ENCODE data around the gene TNFSF10. TPM values are rescaled to one million over a fixed set of nuclear protein-coding genes. Genes with fewer than 3 reads are reported as not detected.

TNFSF10 gene
- total and polyA plus RNA-seq, 2 of the 4 experiments (the other 2 are of a cell fraction) = 0.63 to 1.3 TPM

DNA sequence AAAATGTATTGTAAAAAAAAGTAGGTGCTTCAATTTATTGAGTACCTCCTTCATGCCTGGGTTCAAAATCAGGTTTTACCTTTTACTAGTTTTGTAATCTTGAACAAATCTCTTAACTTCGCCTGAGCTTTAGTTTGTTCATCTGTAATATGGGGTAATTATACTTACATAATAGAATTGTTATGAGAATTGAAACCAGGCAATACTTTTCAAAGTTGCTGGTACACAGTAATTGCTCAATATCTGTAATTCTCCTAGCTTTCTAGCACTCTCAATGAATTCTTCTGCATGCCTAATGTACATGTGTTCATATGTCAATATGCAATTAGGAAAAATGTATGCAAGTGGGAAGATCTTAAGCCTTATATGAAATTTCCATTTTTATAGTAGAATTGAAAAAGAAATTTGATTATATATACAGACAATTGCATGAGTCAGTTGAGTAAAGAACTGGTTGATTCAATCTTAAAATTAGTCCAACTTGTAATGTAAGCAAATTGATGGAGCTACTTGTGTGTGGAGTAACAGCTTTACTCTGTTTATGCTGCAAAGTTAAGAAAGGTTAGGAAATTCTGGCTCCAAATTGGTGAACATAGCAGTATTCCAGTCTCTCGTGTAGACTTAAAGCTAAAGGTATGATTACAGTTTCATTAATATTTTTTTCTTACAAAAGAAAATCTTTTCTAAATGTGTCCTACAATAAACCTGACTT, 4.1 kb downstream of the TNFSF10 start:
- WGBS, 2 experiments (ENCODE audit: extremely low coverage in 2 of 2, insufficient read length in 1 of 2) = no CpG with 5 or more reads among the region's 2 CpGs
- no peak for TF ChIP-seq MAFK (IDR thresholded peaks at IDR 0.05; ENCODE audit: low read depth, low read length)
- TF ChIP-seq NFE2L2 (IDR thresholded peaks at IDR 0.05; ENCODE audit: low read depth, low read length) = no peak
- no peak for TF ChIP-seq RCOR1 (IDR thresholded peaks at IDR 0.05; ENCODE audit: insufficient replicate concordance, low read length)
- TF ChIP-seq CEBPB (IDR thresholded peaks at IDR 0.05; ENCODE audit: low read depth, low read length) = no peak
- no peak for TF ChIP-seq MXI1 (IDR thresholded peaks at IDR 0.05; ENCODE audit: borderline replicate concordance, low read depth, low read length)
- no peak for TF ChIP-seq FOS (IDR thresholded peaks at IDR 0.05; ENCODE audit: low read depth, low read length)
- TF ChIP-seq, protein P1, sequence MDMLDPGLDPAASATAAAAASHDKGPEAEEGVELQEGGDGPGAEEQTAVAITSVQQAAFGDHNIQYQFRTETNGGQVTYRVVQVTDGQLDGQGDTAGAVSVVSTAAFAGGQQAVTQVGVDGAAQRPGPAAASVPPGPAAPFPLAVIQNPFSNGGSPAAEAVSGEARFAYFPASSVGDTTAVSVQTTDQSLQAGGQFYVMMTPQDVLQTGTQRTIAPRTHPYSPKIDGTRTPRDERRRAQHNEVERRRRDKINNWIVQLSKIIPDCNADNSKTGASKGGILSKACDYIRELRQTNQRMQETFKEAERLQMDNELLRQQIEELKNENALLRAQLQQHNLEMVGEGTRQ (IDR thresholded peaks at IDR 0.05; ENCODE audit: low read depth, low read length) = no peak
- TF ChIP-seq RFX5 (IDR thresholded peaks at IDR 0.05; ENCODE audit: low read depth, low read length) = no peak
- no peak for TF ChIP-seq SMC3 (IDR thresholded peaks at IDR 0.05; ENCODE audit: low read depth, low read length)
- TF ChIP-seq BHLHE40 (IDR thresholded peaks at IDR 0.05; ENCODE audit: low read depth, low read length) = no peak
- TF ChIP-seq CHD1 (IDR thresholded peaks at IDR 0.05; ENCODE audit: low read depth, low read length) = no peak
- no peak for TF ChIP-seq POLR2A (IDR thresholded peaks at IDR 0.05; ENCODE audit: low read depth, low read length)
- TF ChIP-seq, protein P2, sequence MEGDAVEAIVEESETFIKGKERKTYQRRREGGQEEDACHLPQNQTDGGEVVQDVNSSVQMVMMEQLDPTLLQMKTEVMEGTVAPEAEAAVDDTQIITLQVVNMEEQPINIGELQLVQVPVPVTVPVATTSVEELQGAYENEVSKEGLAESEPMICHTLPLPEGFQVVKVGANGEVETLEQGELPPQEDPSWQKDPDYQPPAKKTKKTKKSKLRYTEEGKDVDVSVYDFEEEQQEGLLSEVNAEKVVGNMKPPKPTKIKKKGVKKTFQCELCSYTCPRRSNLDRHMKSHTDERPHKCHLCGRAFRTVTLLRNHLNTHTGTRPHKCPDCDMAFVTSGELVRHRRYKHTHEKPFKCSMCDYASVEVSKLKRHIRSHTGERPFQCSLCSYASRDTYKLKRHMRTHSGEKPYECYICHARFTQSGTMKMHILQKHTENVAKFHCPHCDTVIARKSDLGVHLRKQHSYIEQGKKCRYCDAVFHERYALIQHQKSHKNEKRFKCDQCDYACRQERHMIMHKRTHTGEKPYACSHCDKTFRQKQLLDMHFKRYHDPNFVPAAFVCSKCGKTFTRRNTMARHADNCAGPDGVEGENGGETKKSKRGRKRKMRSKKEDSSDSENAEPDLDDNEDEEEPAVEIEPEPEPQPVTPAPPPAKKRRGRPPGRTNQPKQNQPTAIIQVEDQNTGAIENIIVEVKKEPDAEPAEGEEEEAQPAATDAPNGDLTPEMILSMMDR (conservative IDR thresholded peaks at IDR 0.05; ENCODE audit: low read depth, low read length) = no peak
- peaks cover 9% of the 10 kb centered on the region for H3K9me1 ChIP-seq (ENCODE audit: insufficient read depth, low read length)
- ChIA-PET CTCF (interaction anchor here (0.7 to 0.9 kb wide), 2 partner anchors 10 to 12 kb away, joined by 3 read pairs; no protein-coding TSS in a partner anchor), POLR2A (ENCODE audit: unreplicated experiment) (no interaction called here)
- H3K4me2 ChIP-seq (ENCODE audit: low read depth, low read length) = no peak overlapping the region
- H4K5ac ChIP-seq (ENCODE audit: low read depth, low read length) = no peak overlapping the region
- no peak overlapping the region for H4K91ac ChIP-seq (ENCODE audit: insufficient read depth, low read depth, low read length)
- no peak overlapping the region for H2BK20ac ChIP-seq (ENCODE audit: low read depth, low read length)
- peaks cover 14% of the 10 kb centered on the region for H3K4me1 ChIP-seq (ENCODE audit: control insufficient read depth, insufficient read depth, low read length)
- intact Hi-C loops (cut with micrococcal nuclease) (no loop called here), in situ Hi-C loops (cut with MboI; ENCODE audit: low sequenced_read_pairs) (no loop called here), dilution Hi-C loops (cut with HindIII; ENCODE audit: low sequenced_read_pairs, unreplicated experiment) (no loop called here)
- no peaks in the 10 kb centered on the region for H3K9me3 ChIP-seq (ENCODE audit: control insufficient read depth, insufficient read depth, low read length)
- H3K56ac ChIP-seq (ENCODE audit: extremely low read depth, insufficient read depth, low read length) = no peak overlapping the region
- no peak overlapping the region for H2BK15ac ChIP-seq (ENCODE audit: low read depth, low read length)
- H3K27ac ChIP-seq (ENCODE audit: insufficient read depth, low read length) = no peak overlapping the region
- no peak overlapping the region for H4K8ac ChIP-seq (ENCODE audit: low read depth in 2 of 2, low read length in 2 of 2)
- no peak overlapping the region for H3K14ac ChIP-seq (replicated peaks; ENCODE audit: low read depth, low read length)
- no peak overlapping the region for H2AK5ac ChIP-seq (ENCODE audit: low read depth, low read length)
- DNase-seq (peak; percentile 62), ATAC-seq (ENCODE audit: low read depth) (no peak)
- BruUV-seq (replicated peaks) = no TSS peak
- no peaks in the 10 kb centered on the region for H4K20me1 ChIP-seq (ENCODE audit: insufficient read depth, low read length)
- H3K36me3 ChIP-seq (ENCODE audit: control insufficient read depth, insufficient read depth, low read length) = no peaks in the 10 kb centered on the region
- no peaks in the 10 kb centered on the region for H3K27me3 ChIP-seq (ENCODE audit: control insufficient read depth, insufficient read depth, low read length)
- no peak overlapping the region for H3K23ac ChIP-seq (ENCODE audit: low read depth, low read length)
- H3K4me3 ChIP-seq (ENCODE audit: insufficient read depth, low read depth, low read length) = no peak overlapping the region
- H3K9ac ChIP-seq (ENCODE audit: low read depth, low read length) = no peak overlapping the region
- no peak overlapping the region for H2BK120ac ChIP-seq (ENCODE audit: low read depth, low read length)
- H3K18ac ChIP-seq (ENCODE audit: low read depth, low read length) = no peak overlapping the region
- H3K4ac ChIP-seq (ENCODE audit: low read depth, low read length) = no peak overlapping the region
- H2AK9ac ChIP-seq (replicated peaks; ENCODE audit: low read depth, low read length, poor library complexity) = no peak overlapping the region
- no peak overlapping the region for H2BK5ac ChIP-seq (ENCODE audit: low read depth, low read length, poor library complexity, severe bottlenecking)
- H3K79me1 ChIP-seq (ENCODE audit: low read depth in 1 of 2, low read length in 2 of 2) = no peaks in the 10 kb centered on the region
- H2AFZ ChIP-seq (replicated peaks; ENCODE audit: low read length, poor library complexity) = no peak overlapping the region
